Ascending aorta (tissue), 2 donors: ENCODE data around the gene TXNL4A. TPM values are rescaled to one million over a fixed set of nuclear protein-coding genes. Genes with fewer than 3 reads are reported as not detected.
A peak's percentile ranks its signal among the peaks of the same experiment; 100 is the strongest.
"Not testable (repeated sequence)": the region's sequence is repeated elsewhere in the genome, so short reads cannot be mapped to it uniquely, and the experiment has no call there.

ENCODE experiments used
- DNase-seq, 2 donors: peaks; one replicate each; pipeline ENCODE4 v3.0.0-alpha.2; 2019; ENCODE audit warnings: low spot score in 2 of 2
- H3K27ac ChIP-seq, 2 donors: fragments of 200-600 bp; sonication (generic); one replicate each; pipeline ENCODE4 v1.5.1; 2016 to 2017; ENCODE audit warnings: mild to moderate bottlenecking in 1 of 2
- H3K27me3 ChIP-seq: fragments of 200-600 bp; sonication (generic); one replicate; pipeline ENCODE4 v1.5.1; 2017
- H3K36me3 ChIP-seq, 2 donors: fragments of 200-600 bp; sonication (generic); one replicate each; pipeline ENCODE4 v1.5.1; 2016
- H3K4me1 ChIP-seq, 2 donors: fragments of 200-600 bp; sonication (generic); one replicate each; pipeline ENCODE4 v1.5.1; 2016 to 2017; ENCODE audit warnings: mild to moderate bottlenecking in 1 of 2
- H3K4me3 ChIP-seq, 2 donors: fragments of 200-600 bp; sonication (generic); one replicate each; pipeline ENCODE4 v1.5.1; 2016 to 2017; ENCODE audit warnings: mild to moderate bottlenecking in 1 of 2
- H3K9me3 ChIP-seq, 2 donors: fragments of 200-600 bp; sonication (generic); one replicate each; pipeline ENCODE4 v1.5.1; 2016
- CTCF ChIP-seq, 3 experiments: fragments of 200-600 bp in 2 of 3; fragments of 450-650 bp in 1 of 3; sonication (generic) in 2 of 3; IDR thresholded peaks; one replicate each; pipeline ENCODE4 v1.5.1; 2016 to 2019; ENCODE audit warnings: antibody characterized with exemption in 3 of 3, mild to moderate bottlenecking in 1 of 3, moderate library complexity in 1 of 3
- intact Hi-C: fragments of 100-400 bp; cut with DNase I; formaldehyde crosslinking; loops from one replicate; pipeline ENCODE4 v1.15.1; 2023
- total RNA-seq: library from RNA; depleted of rRNA; stranded (reverse); fragments of >200 nt; gene quantifications from one replicate; pipeline ENCODE4 v1.1.0, GENCODE V29; 2016

Gene TXNL4A
- total RNA-seq, 1 donor from 2014 or later = 16.5 TPM

GRCh38 chr18:79963658-79964329 is 24.6 kb downstream of the TXNL4A start:
- Histone ChIP-seq H3K27ac (peak overlapping the region in 1 of 2 donors; percentile 59), H3K36me3 (no peaks in the 10 kb centered on the region), H3K4me3 (peak overlapping the region; percentile 57 to 67), H3K27me3 (no peaks in the 10 kb centered on the region), H3K4me1 (peaks cover 0 to 13% of the 10 kb centered on the region in 2 donors), H3K9me3 (no peaks in the 10 kb centered on the region)
- no peak for DNase-seq
- intact Hi-C loops = no loop called here
- no peak for TF ChIP-seq CTCF (IDR thresholded peaks at IDR 0.05)

GRCh38 chr18:79962835-79963657 is 25.3 kb downstream of the TXNL4A start:
- TF ChIP-seq CTCF (IDR thresholded peaks at IDR 0.05) = no peak
- H3K4me3 ChIP-seq = no peak overlapping the region
- no peaks in the 10 kb centered on the region for H3K9me3 ChIP-seq
- DNase-seq = no peak
- no peaks in the 10 kb centered on the region for H3K36me3 ChIP-seq
- H3K4me1 ChIP-seq = peaks cover 0 to 13% of the 10 kb centered on the region in 2 donors
- intact Hi-C loops = no loop called here
- H3K27ac ChIP-seq = no peak overlapping the region
- no peaks in the 10 kb centered on the region for H3K27me3 ChIP-seq

GRCh38 chr18:79962311-79962710 is 26.1 kb downstream of the TXNL4A start:
- Histone ChIP-seq H3K9me3 (no peaks in the 10 kb centered on the region), H3K27ac (no peak overlapping the region), H3K36me3 (no peaks in the 10 kb centered on the region), H3K4me1 (peaks cover 0 to 13% of the 10 kb centered on the region in 2 donors), H3K4me3 (no peak overlapping the region), H3K27me3 (no peaks in the 10 kb centered on the region)
- no peak for TF ChIP-seq CTCF (IDR thresholded peaks at IDR 0.05)
- DNase-seq = no peak
- intact Hi-C loops = no loop called here

GRCh38 chr18:79961527-79962291 is 26.7 kb downstream of the TXNL4A start:
- no peak for TF ChIP-seq CTCF (IDR thresholded peaks at IDR 0.05)
- Histone ChIP-seq H3K4me3 (no peak overlapping the region), H3K27me3 (no peaks in the 10 kb centered on the region), H3K36me3 (no peaks in the 10 kb centered on the region), H3K9me3 (no peaks in the 10 kb centered on the region), H3K27ac (no peak overlapping the region), H3K4me1 (peaks cover 0 to 13% of the 10 kb centered on the region in 2 donors)
- intact Hi-C loops = no loop called here
- no peak for DNase-seq

- DNase-seq = no peak
- Histone ChIP-seq H3K4me3 (no peak overlapping the region), H3K9me3 (no peaks in the 10 kb centered on the region), H3K36me3 (no peaks in the 10 kb centered on the region), H3K4me1 (peaks cover 0 to 13% of the 10 kb centered on the region in 2 donors), H3K27me3 (no peaks in the 10 kb centered on the region), H3K27ac (no peak overlapping the region)
- TF ChIP-seq CTCF (IDR thresholded peaks at IDR 0.05) = no peak
- intact Hi-C loops = no loop called here
Measured at GRCh38 chr18:79960921-79961526, 27.3 kb downstream of the TXNL4A start.

- H3K4me1 ChIP-seq = peaks cover 0 to 11% of the 10 kb centered on the region in 2 donors
- intact Hi-C loops, H3K27me3 ChIP-seq, H3K27ac ChIP-seq, H3K9me3 ChIP-seq, H3K36me3 ChIP-seq, H3K4me3 ChIP-seq, DNase-seq: not testable (repeated sequence)
Measured at GRCh38 chr18:79960161-79960801, 28.1 kb downstream of the TXNL4A start.
